GM19099 (cell line): ENCODE results near the gene NLRX1.

Source experiments
- POLR2A ChIP-seq: IDR thresholded peaks from 3 replicates; pipeline ENCODE4 v1.6.1; 2011; ENCODE audit warnings: low read depth; ENCODE audit not compliant: insufficient read length; ENCODE audit errors: extremely low read depth

NLRX1 gene

DNA sequence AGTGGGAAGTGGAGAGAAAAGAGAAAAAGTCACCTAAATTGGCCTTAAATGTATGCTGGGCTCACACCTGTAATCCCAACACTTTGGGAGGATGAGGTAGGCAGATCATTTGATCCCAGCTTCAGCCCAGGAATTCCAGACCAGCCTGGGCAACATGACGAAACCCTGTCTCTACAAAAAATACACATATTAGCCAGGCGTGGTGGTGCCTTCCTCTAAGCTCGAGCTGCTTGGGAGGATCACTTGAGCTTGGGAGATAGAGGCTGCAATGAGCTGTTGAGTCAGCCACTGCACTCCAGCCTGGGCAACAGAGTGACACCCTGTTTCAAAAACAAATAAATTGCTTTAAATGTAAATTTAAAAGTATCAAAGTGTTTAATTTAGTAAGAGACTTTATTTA is 41.5 kb downstream of the NLRX1 start:
- no peak for TF ChIP-seq POLR2A

DNA sequence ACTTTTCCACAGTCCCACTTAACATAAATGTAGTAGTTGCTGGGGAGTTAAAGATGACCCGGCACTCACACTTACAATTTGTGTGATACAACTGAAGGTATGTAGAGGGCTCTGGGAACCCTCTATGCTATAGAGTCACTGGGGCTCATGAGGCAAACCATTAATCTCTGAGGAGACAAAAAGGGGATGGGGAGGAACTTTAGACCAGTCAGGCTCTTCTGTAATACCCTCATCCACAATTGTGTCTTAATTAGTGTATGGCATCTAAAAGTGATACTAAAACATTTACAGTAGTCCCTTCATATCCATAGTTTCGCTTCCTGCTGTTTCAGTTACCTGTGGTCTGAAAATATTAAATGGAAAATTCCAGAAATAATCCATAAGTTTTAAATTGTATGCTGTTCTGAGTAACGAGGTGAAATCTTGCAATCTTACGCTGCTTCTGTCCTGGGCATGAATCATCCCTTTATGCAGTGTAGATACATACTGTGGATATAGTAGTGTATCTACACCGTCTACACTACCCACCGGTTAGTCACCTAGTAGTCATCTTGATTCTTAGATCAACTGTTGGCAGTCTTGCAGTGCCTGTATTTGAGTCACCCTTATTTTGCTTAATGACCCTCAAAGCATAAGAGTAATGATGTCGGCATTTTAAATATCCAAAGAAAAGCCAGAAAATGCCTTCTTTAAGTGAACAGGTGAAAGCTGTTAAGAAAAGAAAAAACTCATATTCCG is 49.8 kb downstream of the NLRX1 start:
- TF ChIP-seq POLR2A, result no peak

- TF ChIP-seq POLR2A, result no peak
These were observed 53.8 kb downstream of the NLRX1 start for GRCh38 chr11:119222308-119222707.

DNA sequence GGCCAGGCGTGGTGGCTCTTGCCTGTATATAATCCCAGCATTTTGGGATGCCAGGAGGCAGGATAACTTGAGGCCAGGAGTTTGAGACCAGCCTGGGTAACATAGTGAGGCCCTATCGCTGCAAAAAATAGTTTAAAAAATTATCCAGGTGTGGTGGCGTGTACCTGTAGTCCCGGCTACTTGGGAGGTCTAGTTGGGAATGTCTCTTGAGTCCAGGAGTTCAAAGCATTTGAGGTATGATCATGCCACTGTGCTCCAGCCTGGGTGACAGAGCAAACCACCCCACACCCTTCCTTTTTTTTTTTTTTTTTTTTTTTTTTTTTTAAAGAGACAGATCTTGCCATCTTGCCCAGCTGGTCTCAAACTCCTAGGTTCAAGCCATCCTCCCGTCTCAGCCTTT is 54.4 kb downstream of the NLRX1 start:
- TF ChIP-seq POLR2A, result no peak

DNA sequence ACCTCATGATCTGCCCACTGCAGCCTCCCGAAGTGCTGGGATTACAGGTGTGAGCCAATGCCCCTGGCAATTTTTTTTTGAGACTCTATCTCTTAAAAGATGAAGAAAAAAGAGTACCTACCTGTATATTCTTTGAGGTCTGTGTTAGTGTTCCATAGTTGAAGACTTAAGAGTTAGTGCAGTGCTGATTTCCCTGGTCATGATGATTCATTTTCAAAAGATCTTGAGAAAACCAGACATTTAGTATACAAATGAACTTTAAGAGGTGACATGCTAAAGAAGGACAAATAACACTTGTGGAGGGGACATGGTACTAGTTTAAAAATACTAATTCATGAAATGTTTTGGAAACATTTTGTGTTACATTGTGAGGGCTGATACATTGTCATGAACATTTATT is 55.3 kb downstream of the NLRX1 start:
- TF ChIP-seq POLR2A, result no peak

- no peak for TF ChIP-seq POLR2A
These were observed 60.8 kb downstream of the NLRX1 start for GRCh38 chr11:119229288-119229672.

GRCh38 chr11:119229741-119230140 is 61.2 kb downstream of the NLRX1 start:
- TF ChIP-seq POLR2A, result no peak
